GM18505 (cell line): ENCODE measurements around the gene STON1.
"Not testable (repeated sequence)": the region's sequence is repeated elsewhere in the genome, so short reads cannot be mapped to it uniquely, and the experiment has no call there.

Experiments
- ATAC-seq: cut with Tn5 transposase; IDR thresholded peaks from one replicate; pipeline ENCODE4 v1.9.1; 2021; ENCODE audit not compliant: unreplicated experiment
- POLR2A ChIP-seq: IDR thresholded peaks from 4 replicates; pipeline ENCODE4 v1.6.1; 2011; ENCODE audit warnings: borderline replicate concordance; ENCODE audit not compliant: insufficient read depth, insufficient read length; ENCODE audit errors: extremely low read depth

Gene STON1

GRCh38 chr2:48589170-48589767, 59.3 kb downstream of the STON1 start:
- ATAC-seq = no peak
- TF ChIP-seq POLR2A = no peak

DNA sequence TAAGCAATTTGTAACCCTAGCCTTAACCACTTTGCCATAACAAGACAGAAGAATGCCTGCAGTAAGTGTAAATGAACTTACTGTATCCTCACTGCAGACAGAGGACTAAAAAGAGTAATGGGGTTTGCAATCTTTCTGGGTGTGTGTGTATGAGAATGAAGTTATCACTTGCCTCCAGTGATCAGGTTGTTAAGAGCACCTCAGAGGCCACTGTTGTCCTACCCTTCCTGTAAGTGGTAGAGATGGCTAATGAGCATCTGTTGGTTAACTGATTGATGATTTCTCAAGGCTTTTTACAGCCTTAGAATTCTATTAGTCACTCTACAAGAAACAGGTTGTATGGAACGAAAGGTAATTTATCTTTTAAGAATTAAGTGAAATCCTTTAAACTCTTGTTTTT, 60.1 kb downstream of the STON1 start:
- no peak for ATAC-seq
- no peak for TF ChIP-seq POLR2A

DNA sequence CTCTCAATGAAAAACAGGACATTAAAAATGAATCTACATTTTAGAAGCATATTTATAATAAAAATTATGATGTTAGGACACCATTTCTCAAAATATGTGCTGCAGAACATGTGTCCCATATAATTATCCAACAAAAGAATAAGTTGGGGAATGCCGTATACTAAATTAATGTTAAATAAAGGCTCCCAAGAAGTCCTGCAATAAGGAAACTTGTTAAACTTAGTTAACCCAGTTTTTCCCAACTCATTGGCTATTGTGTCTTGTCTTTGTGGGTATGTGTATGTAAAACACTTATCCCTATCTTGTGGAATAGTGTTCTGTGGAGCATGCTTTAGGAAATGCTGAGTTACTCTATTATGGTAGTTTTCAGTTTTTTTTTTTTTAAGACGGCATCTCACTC, 62.1 kb downstream of the STON1 start:
- no peak for ATAC-seq
- TF ChIP-seq POLR2A = no peak

GRCh38 chr2:48596751-48597150, 66.8 kb downstream of the STON1 start:
- ATAC-seq = not testable (repeated sequence)

DNA sequence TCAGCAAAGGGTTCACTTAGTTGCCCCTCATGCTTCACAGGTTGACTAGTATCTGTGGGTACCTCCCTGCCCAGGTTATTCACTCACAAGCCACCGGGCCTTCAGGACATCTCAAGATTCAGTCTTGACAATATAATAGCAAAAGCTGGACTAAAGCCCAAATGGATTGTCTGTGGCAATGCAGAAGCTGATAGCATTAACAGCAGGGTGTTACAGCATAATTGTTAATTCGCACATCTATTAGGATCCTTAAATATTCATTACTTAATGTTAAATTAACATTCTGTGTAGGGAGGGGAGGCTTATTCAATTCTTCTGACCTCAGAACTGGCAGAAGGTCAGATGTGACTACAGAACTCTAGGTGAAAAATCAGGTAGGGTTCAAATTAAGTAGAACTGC, 67.5 kb downstream of the STON1 start:
- ATAC-seq = no peak
- no peak for TF ChIP-seq POLR2A

- no peak for ATAC-seq
- no peak for TF ChIP-seq POLR2A
Measured at GRCh38 chr2:48600204-48600813, 70.4 kb downstream of the STON1 start.

GRCh38 chr2:48600917-48601316, 71.0 kb downstream of the STON1 start:
- TF ChIP-seq POLR2A = no peak
- no peak for ATAC-seq

GRCh38 chr2:48601349-48601748, 71.4 kb downstream of the STON1 start:
- no peak for TF ChIP-seq POLR2A
- peak; percentile 51 for ATAC-seq

DNA sequence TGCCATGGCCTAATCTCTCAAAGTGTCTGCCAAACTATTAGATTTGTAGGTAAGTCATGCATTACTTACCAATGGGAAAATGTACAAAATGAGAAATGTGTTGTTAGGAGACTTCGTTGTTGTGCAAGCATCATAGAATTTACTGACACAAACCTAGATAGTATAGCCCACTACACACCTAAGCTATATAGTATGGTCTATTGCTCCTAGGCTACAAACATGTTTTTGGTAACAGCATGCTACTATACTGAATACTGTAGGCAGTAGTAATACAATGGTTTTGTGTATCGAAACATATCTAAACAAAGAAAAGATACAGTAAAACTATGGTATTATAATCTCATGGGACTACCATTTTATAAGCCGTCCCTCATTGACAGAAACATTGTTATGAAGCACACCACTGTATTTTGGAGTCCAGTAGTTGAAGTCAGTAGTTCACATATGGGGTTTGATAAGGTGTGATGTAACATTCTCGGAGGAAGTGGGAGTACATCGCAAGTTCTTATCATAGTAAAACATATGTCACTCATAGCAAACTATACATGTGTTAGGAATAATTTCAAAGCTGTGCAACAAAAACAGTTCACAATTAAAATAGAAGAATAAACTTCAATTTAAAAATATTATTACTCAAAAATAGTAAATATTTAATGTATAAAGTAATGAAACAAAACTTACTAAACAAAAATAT, 75.7 kb downstream of the STON1 start:
- no peak for ATAC-seq

GRCh38 chr2:48607307-48608014, 77.5 kb downstream of the STON1 start:
- no peak for ATAC-seq
- TF ChIP-seq POLR2A = no peak

More for the DNA sequence above, 75.7 kb downstream of the STON1 start:
- TF ChIP-seq POLR2A = no peak

DNA sequence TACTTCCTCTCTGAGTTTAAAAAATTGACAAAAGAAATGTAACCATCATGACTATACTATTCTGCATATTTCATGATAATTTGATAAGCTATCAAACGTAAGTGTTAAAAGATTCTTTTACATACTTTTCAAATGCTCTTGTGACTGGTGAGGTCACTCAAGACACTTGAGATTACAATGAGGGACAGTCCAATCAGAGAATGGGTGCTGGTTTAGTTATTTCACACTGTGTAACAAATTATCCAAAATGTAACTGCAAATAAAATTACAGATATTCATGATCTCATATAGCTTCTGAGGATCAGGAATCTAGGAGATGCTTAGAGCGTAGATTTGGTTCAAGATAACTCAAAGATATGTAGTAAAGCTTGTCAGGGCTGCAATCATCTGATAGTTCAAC, 83.3 kb downstream of the STON1 start:
- no peak for TF ChIP-seq POLR2A
- ATAC-seq = no peak

DNA sequence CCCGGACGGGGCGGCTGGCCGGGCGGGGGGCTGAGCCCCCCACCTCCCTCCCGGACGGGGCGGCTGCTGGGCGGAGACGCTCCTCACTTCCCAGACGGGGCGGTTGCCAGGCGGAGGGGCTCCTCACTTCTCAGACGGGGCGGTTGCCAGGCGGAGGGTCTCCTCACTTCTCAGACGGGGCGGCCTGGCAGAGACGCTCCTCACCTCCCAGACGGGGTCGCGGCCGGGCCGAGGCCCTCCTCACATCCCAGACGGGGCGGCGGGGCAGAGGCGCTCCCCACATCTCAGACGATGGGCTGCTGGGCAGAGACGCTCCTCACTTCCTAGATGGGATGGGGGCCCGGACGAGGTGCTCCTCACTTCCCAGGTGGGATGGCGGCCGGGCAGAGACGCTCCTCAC, 84.6 kb downstream of the STON1 start:
- not testable (repeated sequence) for ATAC-seq

GRCh38 chr2:48617618-48618017, 87.7 kb downstream of the STON1 start, which contains the start of gene GTF2A1L:
TSS of gene GTF2A1L (plus strand) at chr2:48617856. CDS start at chr2:48617875, 19 bp downstream.
- no peak for TF ChIP-seq POLR2A
- ATAC-seq = no peak

- no peak for ATAC-seq
- no peak for TF ChIP-seq POLR2A
Measured at GRCh38 chr2:48619526-48619925, 89.6 kb downstream of the STON1 start.

DNA sequence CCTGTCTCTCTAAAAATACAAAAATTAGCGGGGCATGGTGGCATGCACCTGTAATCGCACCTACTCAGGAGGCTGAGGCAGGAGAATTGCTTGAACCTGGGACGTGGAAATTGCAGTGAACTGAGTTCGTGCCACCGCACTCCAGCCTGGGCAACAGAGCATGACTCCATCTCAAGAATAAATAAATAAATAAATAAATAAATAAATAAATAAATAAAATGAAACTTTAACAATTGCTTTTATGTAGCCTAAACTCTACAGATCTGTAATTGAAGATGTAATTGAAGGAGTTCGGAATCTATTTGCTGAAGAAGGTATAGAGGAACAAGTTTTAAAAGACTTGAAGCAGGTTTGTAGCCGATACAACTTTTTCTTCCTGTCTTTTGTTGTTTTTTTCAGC, 90.7 kb downstream of the STON1 start:
- TF ChIP-seq POLR2A = no peak
- ATAC-seq = no peak

- ATAC-seq = not testable (repeated sequence)
Measured at GRCh38 chr2:48622691-48623090, 92.7 kb downstream of the STON1 start.
